WERI-Rb-1 (cell line): ENCODE data around the gene EZR.

ENCODE experiments used
- DNase-seq: peaks from one replicate; pipeline ENCODE4 v3.0.0-alpha.2; 2020
- H3K27ac ChIP-seq: fragments of 250-450 bp; sonication (Bioruptor Pico); 2 replicates; pipeline ENCODE4 v1.5.1; 2020; ENCODE audit warnings: mild to moderate bottlenecking, moderate library complexity
- H3K27me3 ChIP-seq: fragments of 250-450 bp; sonication (Bioruptor Pico); 2 replicates; pipeline ENCODE4 v1.5.1; 2021; ENCODE audit warnings: mild to moderate bottlenecking, low read depth, moderate library complexity; ENCODE audit not compliant: insufficient read depth, severe bottlenecking
- H3K36me3 ChIP-seq: fragments of 250-450 bp; sonication (Bioruptor Pico); 2 replicates; pipeline ENCODE4 v1.5.1; 2020; ENCODE audit warnings: mild to moderate bottlenecking, moderate library complexity
- H3K4me3 ChIP-seq: 2 replicates; pipeline ENCODE4 v1.5.1; 2011; ENCODE audit warnings: low read depth, mild to moderate bottlenecking, control low read depth, low read length
- H3K9me3 ChIP-seq: fragments of 250-450 bp; sonication (Bioruptor Pico); 2 replicates; pipeline ENCODE4 v1.5.1; 2021; ENCODE audit warnings: mild to moderate bottlenecking, moderate library complexity; ENCODE audit not compliant: severe bottlenecking
- TF ChIP-seq, protein P1 (sequence below): IDR thresholded peaks from 2 replicates; pipeline ENCODE4 v1.5.1; 2011; ENCODE audit warnings: low read depth, mild to moderate bottlenecking, control low read depth, inconsistent platforms, low read length

EZR gene

DNA sequence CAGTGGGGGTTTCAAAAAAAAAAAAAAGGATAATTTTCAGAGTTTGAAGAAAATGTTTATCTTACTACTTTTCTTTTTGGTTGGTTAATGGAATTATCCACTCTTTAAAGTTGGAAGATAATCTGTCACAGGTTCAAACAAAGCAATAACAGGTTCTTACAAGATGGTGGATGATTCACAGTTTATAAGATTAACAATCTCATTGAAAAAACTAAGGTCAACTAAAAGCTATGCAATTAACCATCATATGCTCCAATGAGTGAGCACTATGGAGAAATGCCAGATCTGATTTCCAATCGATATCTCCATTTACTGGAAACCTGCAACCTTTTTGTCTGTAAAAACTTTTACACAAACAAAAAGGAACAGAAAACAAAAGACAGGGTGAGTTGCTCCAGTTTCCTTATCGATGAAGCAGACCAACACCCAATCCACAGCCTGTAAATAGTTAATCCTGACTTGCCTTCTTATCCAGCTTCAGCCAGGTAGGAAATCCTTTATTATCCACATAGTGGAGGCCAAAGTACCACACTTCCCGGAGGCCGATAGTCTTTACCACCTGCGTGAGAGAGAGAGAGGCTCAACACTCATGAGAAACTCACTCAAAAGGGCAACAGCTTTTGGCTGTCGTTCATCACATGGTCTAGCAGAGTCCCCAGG, 32.4 kb downstream of the EZR start:
- TF ChIP-seq, protein P1, sequence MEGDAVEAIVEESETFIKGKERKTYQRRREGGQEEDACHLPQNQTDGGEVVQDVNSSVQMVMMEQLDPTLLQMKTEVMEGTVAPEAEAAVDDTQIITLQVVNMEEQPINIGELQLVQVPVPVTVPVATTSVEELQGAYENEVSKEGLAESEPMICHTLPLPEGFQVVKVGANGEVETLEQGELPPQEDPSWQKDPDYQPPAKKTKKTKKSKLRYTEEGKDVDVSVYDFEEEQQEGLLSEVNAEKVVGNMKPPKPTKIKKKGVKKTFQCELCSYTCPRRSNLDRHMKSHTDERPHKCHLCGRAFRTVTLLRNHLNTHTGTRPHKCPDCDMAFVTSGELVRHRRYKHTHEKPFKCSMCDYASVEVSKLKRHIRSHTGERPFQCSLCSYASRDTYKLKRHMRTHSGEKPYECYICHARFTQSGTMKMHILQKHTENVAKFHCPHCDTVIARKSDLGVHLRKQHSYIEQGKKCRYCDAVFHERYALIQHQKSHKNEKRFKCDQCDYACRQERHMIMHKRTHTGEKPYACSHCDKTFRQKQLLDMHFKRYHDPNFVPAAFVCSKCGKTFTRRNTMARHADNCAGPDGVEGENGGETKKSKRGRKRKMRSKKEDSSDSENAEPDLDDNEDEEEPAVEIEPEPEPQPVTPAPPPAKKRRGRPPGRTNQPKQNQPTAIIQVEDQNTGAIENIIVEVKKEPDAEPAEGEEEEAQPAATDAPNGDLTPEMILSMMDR = no peak
- H3K9me3 ChIP-seq = no peaks in the 10 kb centered on the region
- H3K4me3 ChIP-seq = no peak overlapping the region
- DNase-seq = no peak
- no peaks in the 10 kb centered on the region for H3K27me3 ChIP-seq
- H3K36me3 ChIP-seq = peaks cover 73% of the 10 kb centered on the region
- H3K27ac ChIP-seq = no peak overlapping the region

DNA sequence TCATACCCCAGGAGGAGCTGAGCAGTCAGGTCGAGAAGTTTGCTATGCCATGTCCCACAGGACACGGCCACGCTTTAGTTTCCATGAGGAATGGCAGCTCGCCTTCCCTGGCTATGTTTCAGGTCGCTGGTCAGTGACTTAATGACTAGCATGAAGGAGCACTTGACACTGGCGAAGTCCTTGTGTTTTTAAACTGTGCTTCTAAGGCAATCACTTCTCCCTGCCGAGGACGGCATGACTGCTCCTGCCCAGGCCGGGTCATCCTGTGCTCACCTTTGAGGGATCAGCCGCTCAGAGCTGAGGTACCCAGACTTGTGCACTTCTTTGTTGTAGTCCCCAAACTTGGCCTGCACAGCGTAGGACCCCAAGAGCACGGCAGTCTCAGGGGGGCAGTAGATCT, 34.1 kb downstream of the EZR start:
- Histone ChIP-seq H3K4me3 (no peak overlapping the region), H3K36me3 (peaks cover 90% of the 10 kb centered on the region), H3K27me3 (no peaks in the 10 kb centered on the region), H3K27ac (no peak overlapping the region), H3K9me3 (no peaks in the 10 kb centered on the region)
- DNase-seq = no peak
- TF ChIP-seq, protein P1 = no peak

DNA sequence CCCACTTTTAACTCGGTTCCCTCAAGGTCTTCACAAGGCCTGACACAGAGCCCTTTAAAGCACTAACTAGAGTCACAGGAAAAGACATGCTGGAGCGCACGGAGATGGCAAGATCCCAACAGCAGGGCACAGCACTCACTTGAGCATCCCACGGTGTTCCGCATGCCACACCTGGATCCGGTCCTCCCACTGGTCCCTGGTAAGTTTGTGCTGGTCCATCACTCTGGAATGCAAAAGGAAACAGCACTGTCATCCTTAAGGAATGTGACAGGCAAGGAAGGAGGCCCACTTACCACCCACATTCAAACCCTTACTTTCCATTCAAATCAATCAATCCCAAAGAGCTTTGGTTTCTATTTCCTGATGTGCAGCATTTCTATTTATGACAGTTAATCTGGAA, 34.7 kb downstream of the EZR start:
- no peak overlapping the region for H3K4me3 ChIP-seq
- H3K9me3 ChIP-seq = no peaks in the 10 kb centered on the region
- no peak overlapping the region for H3K27ac ChIP-seq
- no peaks in the 10 kb centered on the region for H3K27me3 ChIP-seq
- H3K36me3 ChIP-seq = peaks cover 93% of the 10 kb centered on the region
- no peak for DNase-seq
- TF ChIP-seq, protein P1 = no peak

DNA sequence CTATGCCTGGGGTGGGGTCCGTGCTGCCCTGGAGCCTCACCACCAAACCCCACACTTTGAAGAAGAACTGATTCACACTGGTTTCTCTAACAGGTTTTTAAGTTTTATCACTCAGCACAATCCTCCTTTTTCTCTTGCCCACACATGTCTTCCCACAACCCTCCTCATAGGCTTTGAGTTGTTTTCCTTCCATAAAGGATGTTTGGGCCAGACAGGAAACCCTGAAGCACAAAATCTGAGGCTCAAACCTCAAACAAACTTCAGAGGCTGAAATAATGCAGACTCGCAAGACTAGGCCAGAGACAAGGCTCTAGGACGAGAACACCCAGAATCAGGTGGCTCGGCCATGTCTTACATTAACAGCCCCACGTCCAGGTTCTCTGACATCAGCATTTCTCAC, 35.3 kb downstream of the EZR start:
- Histone ChIP-seq H3K27me3 (no peaks in the 10 kb centered on the region), H3K36me3 (peaks cover 94% of the 10 kb centered on the region), H3K27ac (no peak overlapping the region), H3K9me3 (no peaks in the 10 kb centered on the region), H3K4me3 (no peak overlapping the region)
- no peak for DNase-seq
- TF ChIP-seq, protein P1 = no peak

DNA sequence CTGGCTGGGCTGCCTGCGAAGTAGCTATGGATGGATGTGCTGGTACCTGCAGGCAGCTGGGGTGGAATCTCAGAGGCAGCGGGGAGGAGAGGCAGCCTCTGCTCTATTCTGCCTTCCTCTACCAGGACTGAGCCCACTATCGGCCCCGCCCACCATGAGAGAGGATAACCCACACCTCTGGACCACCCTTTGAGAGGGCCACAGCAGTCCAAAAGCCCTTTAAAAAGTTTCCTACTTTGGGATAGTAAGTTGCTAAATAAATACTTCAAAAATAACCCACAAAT, 36.1 kb downstream of the EZR start:
- H3K27me3 ChIP-seq = no peaks in the 10 kb centered on the region
- H3K9me3 ChIP-seq = no peaks in the 10 kb centered on the region
- H3K27ac ChIP-seq = no peak overlapping the region
- TF ChIP-seq, protein P1 = no peak
- DNase-seq = no peak
- peaks cover 96% of the 10 kb centered on the region for H3K36me3 ChIP-seq
- no peak overlapping the region for H3K4me3 ChIP-seq
